ENCODE results near the gene KDM3B.
"Not testable (repeated sequence)": the region's sequence is repeated elsewhere in the genome, so short reads cannot be mapped to it uniquely, and the experiment has no call there.

The KDM3B gene

GRCh38 chr5:138351056-138351455 is 1.4 kb upstream of the KDM3B start:
- DNase-seq (ENCODE audit: low spot score): no peak

- DNase-seq (ENCODE audit: low spot score): no peak
These were observed 968 bp upstream of the KDM3B start for GRCh38 chr5:138351517-138351916.

GRCh38 chr5:138352722-138353559 is 456 bp downstream of the KDM3B start:
- peak; percentile 68 for DNase-seq (ENCODE audit: low spot score)

- DNase-seq (ENCODE audit: low spot score): peak; percentile 36
These were observed 1.1 kb downstream of the KDM3B start for GRCh38 chr5:138353560-138354080.

- no peak for DNase-seq (ENCODE audit: low spot score)
These were observed 1.9 kb downstream of the KDM3B start for GRCh38 chr5:138354387-138354786.

GRCh38 chr5:138354926-138355378 is 2.5 kb downstream of the KDM3B start:
- DNase-seq (ENCODE audit: low spot score): peak; percentile 66

GRCh38 chr5:138359621-138360020 is 7.1 kb downstream of the KDM3B start:
- DNase-seq (ENCODE audit: low spot score): no peak

GRCh38 chr5:138360941-138361452 is 8.5 kb downstream of the KDM3B start:
- DNase-seq (ENCODE audit: low spot score): no peak

GRCh38 chr5:138364576-138364975 is 12.1 kb downstream of the KDM3B start:
- no peak for DNase-seq (ENCODE audit: low spot score)

- DNase-seq (ENCODE audit: low spot score): no peak
These were observed 14.3 kb downstream of the KDM3B start for GRCh38 chr5:138366632-138367382.

GRCh38 chr5:138369261-138369660 is 16.8 kb downstream of the KDM3B start:
- no peak for DNase-seq (ENCODE audit: low spot score)

GRCh38 chr5:138369706-138370105 is 17.2 kb downstream of the KDM3B start:
- no peak for DNase-seq (ENCODE audit: low spot score)

GRCh38 chr5:138370537-138370936 is 18.1 kb downstream of the KDM3B start:
- DNase-seq (ENCODE audit: low spot score): no peak

GRCh38 chr5:138371454-138371853 is 19.0 kb downstream of the KDM3B start:
- no peak for DNase-seq (ENCODE audit: low spot score)

GRCh38 chr5:138372225-138372624 is 19.7 kb downstream of the KDM3B start:
- no peak for DNase-seq (ENCODE audit: low spot score)

GRCh38 chr5:138372653-138373052 is 20.2 kb downstream of the KDM3B start:
- DNase-seq (ENCODE audit: low spot score): no peak

- DNase-seq (ENCODE audit: low spot score): no peak
These were observed 29.9 kb downstream of the KDM3B start for GRCh38 chr5:138382347-138382746.

GRCh38 chr5:138385660-138386059 is 33.2 kb downstream of the KDM3B start:
- no peak for DNase-seq (ENCODE audit: low spot score)

- no peak for DNase-seq (ENCODE audit: low spot score)
These were observed 33.8 kb downstream of the KDM3B start for GRCh38 chr5:138386290-138386689.

- no peak for DNase-seq (ENCODE audit: low spot score)
These were observed 36.8 kb downstream of the KDM3B start for GRCh38 chr5:138389332-138389731.

GRCh38 chr5:138389911-138390310 is 37.4 kb downstream of the KDM3B start:
- DNase-seq (ENCODE audit: low spot score): not testable (repeated sequence)

GRCh38 chr5:138391859-138392386 is 39.4 kb downstream of the KDM3B start:
- DNase-seq (ENCODE audit: low spot score): no peak

Data from CD4-positive, alpha-beta T cell treated with Interleukin-6 at 100 ng/mL for 8 hours (primary cell).